PC-3 (cell line): ENCODE data around the gene GSX1. TPM values are rescaled to one million over a fixed set of nuclear protein-coding genes. Genes with fewer than 3 reads are reported as not detected.
"Not testable (repeated sequence)": the region's sequence is repeated elsewhere in the genome, so short reads cannot be mapped to it uniquely, and the experiment has no call there.

Experiments used
- ATAC-seq: fragments of 200-7000 bp; cut with Tn5 transposase; 2 replicates; pipeline ENCODE4 v1.9.1; 2020; ENCODE audit warnings: mild to moderate bottlenecking, moderate library complexity
- Bru-seq: library from RNA; stranded (reverse); fragments of 400-500 nt; gene quantifications from one replicate; lab custom pipeline; 2021; lab: Mats Ljungman, UMichigan
- BruChase-seq, 2 experiments: library from RNA; stranded (reverse); fragments of 400-500 nt; gene quantifications; one replicate each; lab custom pipeline; 2021; lab: Mats Ljungman, UMichigan
- BruUV-seq: library from RNA; stranded (reverse); fragments of 400-500 nt; replicated peaks from 2 replicates; lab custom pipeline; 2021; lab: Mats Ljungman, UMichigan
- CTCF ChIA-PET: fragments of 300-600 bp; sonication (Branson Sonifier 250); formaldehyde crosslinking; loops from one replicate; lab custom pipeline; 2022; ENCODE audit warnings: antibody characterized with exemption; lab: Charles Lee
- POLR2A ChIA-PET: fragments of 300-600 bp; sonication (Branson Sonifier 250); formaldehyde crosslinking; loops from one replicate; lab custom pipeline; 2022; ENCODE audit warnings: antibody characterized with exemption; ENCODE audit not compliant: unreplicated experiment; lab: Charles Lee
- DNase-seq: peaks from one replicate; pipeline ENCODE4 v3.0.0-alpha.2; 2015
- H2AFZ ChIP-seq: fragments of 300-600 bp; sonication (generic); 2 replicates; pipeline ENCODE4 v1.6.0; 2016; ENCODE audit warnings: antibody characterized with exemption, low read length
- H3F3A ChIP-seq: fragments of 300-600 bp; sonication (generic); one replicate; pipeline ENCODE4 v1.6.0; 2017; ENCODE audit warnings: antibody characterized with exemption, low read length, control low read depth, mild to moderate bottlenecking; ENCODE audit not compliant: unreplicated experiment
- H3K27ac ChIP-seq: fragments of 300-600 bp; sonication (generic); 2 replicates; pipeline ENCODE4 v1.5.1; 2016; ENCODE audit warnings: mild to moderate bottlenecking, low read length
- H3K27me3 ChIP-seq: fragments of 300-600 bp; sonication (generic); 2 replicates; pipeline ENCODE4 v1.6.1; 2016; ENCODE audit warnings: low read length, mixed read lengths
- H3K36me3 ChIP-seq: fragments of 300-600 bp; sonication (generic); 2 replicates; pipeline ENCODE4 v1.6.1; 2016; ENCODE audit warnings: low read depth, mixed run types, low read length, mixed read lengths
- H3K4me1 ChIP-seq: fragments of 300-600 bp; sonication (generic); 2 replicates; pipeline ENCODE4 v1.5.1; 2016; ENCODE audit warnings: low read length; ENCODE audit not compliant: insufficient read depth
- H3K4me2 ChIP-seq: fragments of 300-600 bp; sonication (generic); 2 replicates; pipeline ENCODE4 v1.6.0; 2016; ENCODE audit warnings: low read length
- H3K4me3 ChIP-seq: fragments of 300-600 bp; sonication (generic); 2 replicates; pipeline ENCODE4 v1.5.1; 2016; ENCODE audit warnings: mild to moderate bottlenecking, low read length, mixed read lengths
- H3K79me2 ChIP-seq: fragments of 300-600 bp; sonication (generic); 2 replicates; pipeline ENCODE4 v1.6.1; 2017; ENCODE audit warnings: low read length, mixed read lengths
- H3K9ac ChIP-seq: fragments of 300-600 bp; sonication (generic); 2 replicates; pipeline ENCODE4 v1.6.0; 2016; ENCODE audit warnings: mild to moderate bottlenecking, low read length
- H3K9me2 ChIP-seq: fragments of 300-600 bp; sonication (generic); replicated peaks from 2 replicates; pipeline ENCODE4 v1.6.1; 2016; ENCODE audit warnings: mixed run types, low read length, mixed read lengths
- H3K9me3 ChIP-seq: fragments of 300-600 bp; sonication (generic); 2 replicates; pipeline ENCODE4 v1.6.1; 2016; ENCODE audit warnings: low read length, mixed read lengths
- H4K20me1 ChIP-seq: fragments of 300-600 bp; sonication (generic); 2 replicates; pipeline ENCODE4 v1.6.1; 2016; ENCODE audit warnings: low read length, mixed read lengths
- EZH2 ChIP-seq: fragments of 300-600 bp; sonication (generic); IDR thresholded peaks from one replicate; pipeline ENCODE4 v1.6.1; 2017; ENCODE audit warnings: antibody characterized with exemption, mild to moderate bottlenecking, low read length; ENCODE audit not compliant: unreplicated experiment
- EZH2phosphoT487 ChIP-seq: fragments of 300-600 bp; sonication (generic); IDR thresholded peaks from 2 replicates; pipeline ENCODE4 v1.6.1; 2018; ENCODE audit warnings: mild to moderate bottlenecking, antibody characterized with exemption, low read length, borderline replicate concordance
- intact Hi-C: fragments of 100-400 bp; cut with micrococcal nuclease; formaldehyde crosslinking; loops from 2 replicates; pipeline ENCODE4 v1.9.0; 2023
- long read RNA-seq: library from polyadenylated mRNA; unstranded; transcript quantifications from one replicate; pipeline ENCODE4 v2.0.0, GENCODE V29; 2021; ENCODE audit not compliant: unreplicated experiment
- total RNA-seq: library from RNA; depleted of rRNA; stranded (reverse); fragments of >200 nt; gene quantifications from 2 replicates; pipeline ENCODE4 v1.2.3, GENCODE V29; 2014; rRNA removed
- TF ChIP-seq, protein P1 (sequence below): fragments of 300-600 bp; sonication (generic); conservative IDR thresholded peaks from 2 replicates; pipeline ENCODE4 v1.5.1; 2017; ENCODE audit warnings: antibody characterized with exemption, low read depth, mild to moderate bottlenecking, low read length

The GSX1 gene
- not detected in 2 replicates for total RNA-seq
- not detected for Bru-seq, nascent RNA
- BruChase-seq, experiment 1, labeled RNA remaining after a 6-hour chase: not detected
- not detected for BruChase-seq, experiment 2, labeled RNA remaining after a 2-hour chase
- long read RNA-seq: 0 reads

DNA sequence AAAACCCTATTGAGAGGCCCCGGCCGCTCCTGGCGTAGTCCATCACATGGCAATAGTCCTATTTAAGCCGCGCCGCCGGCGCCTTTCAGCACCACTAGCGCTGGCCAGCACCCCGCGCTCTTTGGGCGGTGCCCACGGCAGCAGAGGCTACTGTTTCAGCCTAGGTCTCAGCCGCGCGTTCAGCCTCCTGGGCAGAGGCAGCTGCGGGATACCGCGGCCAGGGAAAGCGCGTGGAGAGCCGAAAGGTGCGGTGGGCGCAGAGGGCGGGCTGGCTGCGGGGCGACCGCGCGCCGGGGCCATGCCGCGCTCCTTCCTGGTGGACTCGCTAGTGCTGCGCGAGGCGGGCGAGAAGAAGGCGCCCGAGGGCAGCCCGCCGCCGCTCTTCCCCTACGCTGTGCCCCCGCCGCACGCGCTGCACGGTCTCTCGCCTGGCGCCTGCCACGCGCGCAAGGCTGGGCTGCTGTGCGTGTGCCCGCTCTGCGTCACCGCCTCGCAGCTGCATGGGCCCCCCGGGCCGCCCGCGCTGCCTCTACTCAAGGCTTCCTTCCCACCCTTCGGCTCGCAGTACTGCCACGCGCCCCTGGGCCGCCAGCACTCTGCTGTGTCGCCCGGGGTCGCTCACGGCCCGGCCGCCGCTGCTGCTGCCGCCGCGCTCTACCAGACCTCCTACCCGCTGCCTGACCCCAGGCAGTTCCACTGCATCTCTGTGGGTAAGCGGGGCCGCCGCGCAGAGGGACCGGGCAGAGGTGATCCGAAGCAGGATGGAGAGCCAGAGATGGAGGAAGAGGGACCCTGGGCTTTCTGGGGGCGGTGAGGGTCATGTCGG, at the start of gene GSX1:
Gene GSX1, plus strand, starts transcription at position 91 of the 826 bp plus-strand sequence. Its CDS starts 208 bp downstream, at position 299.
- peak; percentile 79 for ATAC-seq
- Histone ChIP-seq H3K36me3 (no peaks in the 10 kb centered on the region), H3K4me3 (peak within 1 kb of the TSS; percentile 53), H3K79me2 (no peaks in the 10 kb centered on the region), H3K9ac (no peak within 1 kb of the TSS), H3F3A (no peaks in the 10 kb centered on the region), H4K20me1 (no peaks in the 10 kb centered on the region), H3K9me3 (no peaks in the 10 kb centered on the region), H3K9me2 (no peaks in the 10 kb centered on the region), H3K27ac (no peak within 1 kb of the TSS), H3K4me1 (no peaks in the 10 kb centered on the region), H3K4me2 (peak within 1 kb of the TSS; percentile 71), H2AFZ (no peak within 1 kb of the TSS), H3K27me3 (peaks cover 76% of the 10 kb centered on the region)
- ChIA-PET CTCF (no interaction called here), POLR2A (no interaction called here)
- peak; percentile 63 for DNase-seq
- intact Hi-C loops: no loop called here
- no peak for TF ChIP-seq EZH2
- TF ChIP-seq, protein P1, sequence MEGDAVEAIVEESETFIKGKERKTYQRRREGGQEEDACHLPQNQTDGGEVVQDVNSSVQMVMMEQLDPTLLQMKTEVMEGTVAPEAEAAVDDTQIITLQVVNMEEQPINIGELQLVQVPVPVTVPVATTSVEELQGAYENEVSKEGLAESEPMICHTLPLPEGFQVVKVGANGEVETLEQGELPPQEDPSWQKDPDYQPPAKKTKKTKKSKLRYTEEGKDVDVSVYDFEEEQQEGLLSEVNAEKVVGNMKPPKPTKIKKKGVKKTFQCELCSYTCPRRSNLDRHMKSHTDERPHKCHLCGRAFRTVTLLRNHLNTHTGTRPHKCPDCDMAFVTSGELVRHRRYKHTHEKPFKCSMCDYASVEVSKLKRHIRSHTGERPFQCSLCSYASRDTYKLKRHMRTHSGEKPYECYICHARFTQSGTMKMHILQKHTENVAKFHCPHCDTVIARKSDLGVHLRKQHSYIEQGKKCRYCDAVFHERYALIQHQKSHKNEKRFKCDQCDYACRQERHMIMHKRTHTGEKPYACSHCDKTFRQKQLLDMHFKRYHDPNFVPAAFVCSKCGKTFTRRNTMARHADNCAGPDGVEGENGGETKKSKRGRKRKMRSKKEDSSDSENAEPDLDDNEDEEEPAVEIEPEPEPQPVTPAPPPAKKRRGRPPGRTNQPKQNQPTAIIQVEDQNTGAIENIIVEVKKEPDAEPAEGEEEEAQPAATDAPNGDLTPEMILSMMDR: no peak
- no peak for TF ChIP-seq EZH2phosphoT487
- BruUV-seq: no TSS peak

DNA sequence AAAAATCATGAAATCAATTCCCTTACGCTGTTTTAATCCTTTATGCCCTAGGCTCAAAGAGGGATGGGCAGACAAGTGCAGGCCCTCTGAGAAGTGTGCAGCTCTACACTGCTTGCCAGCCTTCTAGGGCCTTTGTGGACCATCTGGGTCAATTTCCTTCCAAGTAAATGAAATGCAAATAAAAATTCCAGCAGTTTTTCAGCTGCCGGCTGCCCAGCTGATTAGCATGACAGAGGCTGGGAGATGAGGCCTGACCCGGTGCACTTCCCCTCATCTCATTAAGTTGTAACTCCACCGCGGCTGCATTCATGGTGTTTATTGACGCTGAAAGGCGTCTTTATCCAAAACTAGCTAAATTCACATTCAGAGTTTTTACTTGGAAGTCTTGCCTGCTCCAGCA, 47.5 kb upstream of the GSX1 start:
- H3K36me3 ChIP-seq: no peaks in the 10 kb centered on the region
- H3K9me3 ChIP-seq: no peaks in the 10 kb centered on the region
- H3K4me2 ChIP-seq: no peak overlapping the region
- no peak overlapping the region for H2AFZ ChIP-seq
- intact Hi-C loops: no loop called here
- ChIA-PET POLR2A (no interaction called here), CTCF (no interaction called here)
- no peak overlapping the region for H3K4me3 ChIP-seq
- H3K9me2 ChIP-seq: no peaks in the 10 kb centered on the region
- H4K20me1 ChIP-seq: no peaks in the 10 kb centered on the region
- DNase-seq (no peak), ATAC-seq (no peak)
- H3K27me3 ChIP-seq: peaks cover 35% of the 10 kb centered on the region
- no peaks in the 10 kb centered on the region for H3K79me2 ChIP-seq
- no peaks in the 10 kb centered on the region for H3F3A ChIP-seq
- no peaks in the 10 kb centered on the region for H3K4me1 ChIP-seq
- H3K9ac ChIP-seq: no peak overlapping the region
- TF ChIP-seq EZH2 (no peak), EZH2phosphoT487 (no peak)
- TF ChIP-seq, protein P1: no peak
- no TSS peak for BruUV-seq
- H3K27ac ChIP-seq: no peak overlapping the region

DNA sequence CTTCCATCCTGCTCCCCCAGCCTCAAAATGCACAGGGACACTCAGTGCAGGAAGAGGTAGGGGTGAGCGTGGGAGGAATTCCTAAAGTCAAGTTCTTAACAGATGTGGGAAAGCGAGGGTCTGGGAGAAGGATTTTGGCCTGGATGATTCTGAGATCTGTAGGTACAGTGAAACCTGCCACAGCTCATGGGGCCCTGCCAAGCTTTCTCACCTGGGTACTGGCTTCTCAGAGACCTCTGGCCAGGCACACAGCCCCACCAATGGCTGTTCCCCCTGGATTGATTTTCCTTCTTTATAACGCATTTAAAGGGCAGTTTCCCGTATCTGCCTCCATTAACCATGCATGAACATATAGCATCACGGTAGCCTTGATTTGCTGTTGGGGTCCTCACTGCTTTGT, 47.0 kb upstream of the GSX1 start:
- BruUV-seq: no TSS peak
- no peaks in the 10 kb centered on the region for H4K20me1 ChIP-seq
- H3K9ac ChIP-seq: no peak overlapping the region
- H3K27ac ChIP-seq: no peak overlapping the region
- DNase-seq (no peak), ATAC-seq (no peak)
- H3K27me3 ChIP-seq: peaks cover 32% of the 10 kb centered on the region
- TF ChIP-seq EZH2phosphoT487: no peak
- TF ChIP-seq, protein P1: no peak
- no peak for TF ChIP-seq EZH2
- H3K4me2 ChIP-seq: no peak overlapping the region
- H3F3A ChIP-seq: no peaks in the 10 kb centered on the region
- POLR2A ChIA-PET: no interaction called here
- intact Hi-C loops: no loop called here
- no peak overlapping the region for H2AFZ ChIP-seq
- H3K4me3 ChIP-seq: no peak overlapping the region
- H3K4me1 ChIP-seq: no peaks in the 10 kb centered on the region
- no peaks in the 10 kb centered on the region for H3K79me2 ChIP-seq
- CTCF ChIA-PET: no interaction called here
- no peaks in the 10 kb centered on the region for H3K36me3 ChIP-seq
- H3K9me3 ChIP-seq: no peaks in the 10 kb centered on the region
- H3K9me2 ChIP-seq: no peaks in the 10 kb centered on the region

DNA sequence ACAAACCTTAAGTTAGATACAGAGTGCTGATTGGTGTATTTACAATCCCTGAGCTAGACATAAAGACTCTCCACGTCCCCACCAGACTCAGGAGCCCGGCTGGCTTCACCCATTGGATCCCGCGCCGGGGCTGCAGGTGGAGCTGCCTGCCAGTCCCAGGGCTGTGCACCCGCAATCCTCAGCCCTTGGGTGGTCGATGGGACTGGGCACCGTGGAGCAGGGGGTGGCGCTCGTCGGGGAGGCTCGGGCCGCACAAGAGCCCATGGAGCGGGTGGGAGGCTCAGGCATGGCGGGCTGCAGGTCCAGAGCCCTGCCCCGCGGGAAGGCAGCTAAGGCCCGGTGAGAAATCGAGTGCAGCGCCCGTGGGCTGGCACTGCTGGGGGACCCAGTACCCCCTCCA, 44.1 kb upstream of the GSX1 start:
- intact Hi-C loops, DNase-seq, H3K9me3 ChIP-seq, H2AFZ ChIP-seq, H3K27ac ChIP-seq, H3K79me2 ChIP-seq, H3K9me2 ChIP-seq, H3K4me2 ChIP-seq, POLR2A ChIA-PET, BruUV-seq, H4K20me1 ChIP-seq, H3K36me3 ChIP-seq, H3K4me3 ChIP-seq, ATAC-seq, CTCF ChIA-PET, H3K4me1 ChIP-seq, H3F3A ChIP-seq, H3K9ac ChIP-seq: not testable (repeated sequence)
- H3K27me3 ChIP-seq: peaks cover 16% of the 10 kb centered on the region
